Activated CD8-positive, alpha-beta memory T cell treated with anti-CD3 and anti-CD28 coated beads for 36 hours (primary cell): Measurements from ENCODE around the gene LRRC25. TPM values are rescaled to one million over a fixed set of nuclear protein-coding genes. Genes with fewer than 3 reads are reported as not detected.
"Not testable (repeated sequence)": the region's sequence is repeated elsewhere in the genome, so short reads cannot be mapped to it uniquely, and the experiment has no call there.

Source experiments
- CTCF ChIA-PET: fragments of 350-600 bp; sonication (Branson Sonifier 250); formaldehyde crosslinking; loops from one replicate; lab custom pipeline; 2021; ENCODE audit warnings: antibody characterized with exemption; lab: Charles Lee
- POLR2A ChIA-PET: fragments of 350-600 bp; sonication (Branson Sonifier 250); formaldehyde crosslinking; loops from one replicate; lab custom pipeline; 2021; ENCODE audit warnings: antibody characterized with exemption; lab: Charles Lee
- total RNA-seq, 2 experiments: library from RNA; stranded (reverse); gene quantifications; one replicate each; pipeline ENCODE4 v1.2.3, GENCODE V29; 2021

LRRC25 gene
- total RNA-seq, 2 experiments from 2014 or later, result not detected

DNA sequence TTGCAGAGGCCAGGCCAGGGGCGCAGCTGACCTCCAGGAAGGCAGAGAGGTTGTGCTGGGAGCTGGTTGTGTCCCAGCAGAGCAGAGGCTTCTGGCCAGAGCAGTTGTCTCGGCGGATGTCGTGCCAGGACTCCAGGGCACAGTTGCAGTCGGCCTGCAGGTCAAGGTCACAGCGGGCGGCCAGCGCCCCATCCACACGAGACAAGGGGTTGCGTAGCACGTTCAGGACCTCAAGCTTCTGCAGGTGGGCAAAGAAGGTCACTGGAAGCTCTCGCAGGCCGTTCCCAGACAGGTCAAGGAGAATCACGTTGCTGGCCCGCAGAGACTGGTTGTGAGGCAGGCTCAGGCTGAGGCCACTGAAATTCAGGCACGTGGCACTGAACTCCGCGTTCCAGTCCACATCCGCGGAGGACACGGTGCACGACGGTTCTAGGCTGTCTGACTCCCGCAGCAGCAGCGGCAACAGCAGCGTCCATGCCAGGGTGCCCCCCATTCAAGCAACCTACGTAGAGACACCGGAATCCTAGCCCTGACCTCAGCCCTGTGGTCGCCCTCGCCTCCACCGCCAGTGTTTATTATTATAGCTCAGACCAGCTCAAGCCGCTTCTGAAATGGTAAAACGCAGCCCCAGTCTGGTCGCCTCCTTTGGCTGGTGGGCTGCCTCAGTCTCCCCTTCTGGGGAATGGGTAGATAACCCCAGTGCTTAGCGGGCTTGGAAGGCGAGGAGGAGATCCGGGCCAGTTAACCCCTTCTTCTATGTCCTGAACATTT, 766 bp downstream of the LRRC25 start:
- CTCF ChIA-PET, result interaction anchor here (0.5 to 2.5 kb wide), 5 partner anchors 9 to 440 kb away, joined by 3 to 9 read pairs (median 3); no protein-coding TSS in a partner anchor
- POLR2A ChIA-PET, result no interaction called here

DNA sequence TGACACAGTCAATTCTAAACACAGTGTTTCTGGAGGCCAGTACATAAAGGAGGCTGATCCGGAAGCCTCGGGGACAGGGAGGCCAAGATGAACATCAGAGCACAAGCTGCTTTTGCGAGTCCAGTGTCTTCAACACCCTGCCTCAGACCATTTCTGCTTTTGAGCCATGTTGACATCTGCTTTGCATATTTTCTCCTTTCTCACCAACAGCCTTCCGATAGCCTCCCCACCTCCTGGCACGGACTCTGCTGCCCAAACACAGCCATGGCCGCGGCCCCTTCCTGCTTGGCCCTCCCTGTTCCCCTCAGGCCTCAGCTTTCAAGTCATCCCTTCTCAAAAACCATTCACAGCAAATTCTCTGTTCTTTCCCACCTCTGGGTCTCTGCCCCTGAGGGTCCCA, 3.6 kb downstream of the LRRC25 start:
- ChIA-PET CTCF (no interaction called here), POLR2A (no interaction called here)

DNA sequence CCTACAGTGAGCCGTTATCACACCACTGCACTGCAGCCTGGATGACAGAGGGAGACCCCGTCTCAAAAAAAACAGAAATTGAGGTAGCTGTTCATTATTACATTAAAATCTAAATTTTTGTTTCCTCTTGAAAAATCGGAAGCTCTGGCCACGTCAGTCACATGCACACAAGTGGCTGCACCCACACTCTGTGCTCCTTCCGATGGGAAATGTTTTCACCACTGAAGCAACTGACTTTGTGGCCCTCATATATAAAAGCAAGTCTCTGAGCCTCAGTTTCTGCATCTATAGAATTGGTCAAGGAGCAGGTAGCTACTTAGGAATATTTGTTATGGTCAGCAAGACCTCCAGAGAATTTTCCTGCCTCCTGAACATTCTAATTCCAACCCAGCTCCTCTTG, 4.5 kb downstream of the LRRC25 start:
- POLR2A ChIA-PET, result interaction anchor here (0.7 kb wide), 1 partner anchor 167 kb away, joined by 3 read pairs; no protein-coding TSS in a partner anchor
- CTCF ChIA-PET, result no interaction called here

DNA sequence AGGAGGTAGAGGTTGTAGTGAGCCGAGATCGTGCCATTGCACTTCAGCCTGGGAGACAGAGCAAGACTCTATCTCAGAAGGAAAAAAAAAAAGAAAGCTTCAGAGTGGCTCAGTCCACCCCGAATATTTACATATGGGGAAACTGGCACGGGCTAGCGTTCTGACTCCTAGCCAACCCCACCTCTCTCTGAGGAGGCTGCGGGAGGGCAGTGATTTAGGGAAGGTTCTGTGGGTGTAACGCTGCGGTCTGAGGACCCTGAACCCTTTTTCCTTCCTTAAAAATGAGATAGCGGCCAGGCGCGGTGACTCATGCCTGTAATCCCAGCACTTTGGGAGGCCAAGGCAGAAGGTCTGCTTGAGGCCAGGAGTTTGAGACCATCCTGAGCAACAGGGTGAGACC, 5.0 kb downstream of the LRRC25 start:
- ChIA-PET CTCF (no interaction called here), POLR2A (no interaction called here)

DNA sequence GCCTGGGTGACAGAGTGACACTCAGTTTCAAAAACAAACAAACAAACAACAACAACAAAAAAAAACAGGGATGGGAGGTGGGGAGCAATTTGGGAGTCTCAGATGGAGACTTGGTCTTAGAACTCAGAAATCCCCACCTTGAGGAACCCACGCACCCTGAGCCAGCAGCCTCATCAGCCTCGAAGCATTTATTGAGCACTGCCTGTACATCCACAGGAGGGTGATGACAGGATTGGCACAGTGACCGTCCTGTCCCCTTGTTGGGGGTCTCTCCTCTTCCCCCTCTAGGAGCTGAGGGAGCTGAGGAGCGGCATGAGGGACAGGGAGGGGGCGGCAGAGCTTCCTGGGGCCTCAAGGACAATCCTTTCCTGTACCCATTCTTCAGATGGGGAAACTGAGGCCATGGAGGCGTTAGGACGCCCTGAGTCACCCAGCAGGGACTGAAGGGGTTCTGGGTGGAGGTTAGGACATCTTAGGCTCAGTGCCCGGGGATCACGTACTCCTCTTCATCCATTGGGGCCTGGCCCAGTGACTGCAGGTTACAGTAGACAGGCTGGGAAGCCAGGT, 5.8 kb downstream of the LRRC25 start:
- POLR2A ChIA-PET, result no interaction called here

DNA sequence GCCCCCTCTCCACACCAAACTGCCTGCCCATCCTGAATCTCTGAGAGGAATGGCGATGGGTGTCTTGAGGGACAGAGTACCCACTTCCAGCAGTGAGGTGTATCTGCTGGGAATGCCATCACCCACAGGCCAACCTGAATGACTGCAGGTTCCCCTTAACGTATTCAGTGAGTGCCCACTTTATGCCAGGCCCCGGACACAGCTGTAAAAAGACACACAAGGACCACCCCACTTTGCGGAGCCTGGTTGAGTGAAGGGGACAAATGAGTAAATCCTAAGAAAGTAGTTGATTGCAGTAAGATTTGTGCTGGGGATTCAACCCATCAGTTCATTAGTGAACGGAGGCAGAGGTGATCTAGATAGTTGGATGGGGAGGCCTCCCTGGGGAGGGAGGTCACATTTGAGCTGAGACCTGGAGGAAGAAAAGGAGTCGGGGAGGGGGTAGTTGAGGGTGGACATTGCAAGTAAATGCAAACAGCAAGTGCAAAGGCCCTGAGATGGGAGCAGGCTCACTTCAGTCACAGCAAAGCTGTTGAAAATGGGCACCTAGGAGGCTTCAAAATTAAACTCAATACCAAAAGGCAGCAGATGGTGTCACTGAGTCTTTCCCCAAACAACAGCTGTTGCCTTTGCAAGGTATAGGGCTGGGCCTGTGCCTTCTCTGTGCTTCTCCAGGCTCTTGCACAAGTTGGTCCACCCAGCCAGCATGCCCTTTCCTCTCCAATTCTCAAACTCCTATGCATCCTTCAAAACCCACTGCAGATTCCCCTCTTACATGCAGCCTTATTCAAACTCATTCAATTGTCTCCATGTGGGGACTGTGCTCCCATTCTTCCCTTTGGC, 7.1 kb downstream of the LRRC25 start:
- CTCF ChIA-PET, result interaction anchor here (0.8 to 6.8 kb wide), 7 partner anchors 23 to 138 kb away, joined by 3 to 107 read pairs (median 3); partner anchors contain the start of gene SSBP4
- POLR2A ChIA-PET, result interaction anchor here (0.6 kb wide), 1 partner anchor 26 kb away, joined by 3 read pairs; no protein-coding TSS in a partner anchor

More for the DNA sequence above, 5.8 kb downstream of the LRRC25 start:
- CTCF ChIA-PET, result interaction anchor here (1.2 to 6.8 kb wide), 2 partner anchors 22 to 29 kb away, joined by 3 to 107 read pairs; no protein-coding TSS in a partner anchor

DNA sequence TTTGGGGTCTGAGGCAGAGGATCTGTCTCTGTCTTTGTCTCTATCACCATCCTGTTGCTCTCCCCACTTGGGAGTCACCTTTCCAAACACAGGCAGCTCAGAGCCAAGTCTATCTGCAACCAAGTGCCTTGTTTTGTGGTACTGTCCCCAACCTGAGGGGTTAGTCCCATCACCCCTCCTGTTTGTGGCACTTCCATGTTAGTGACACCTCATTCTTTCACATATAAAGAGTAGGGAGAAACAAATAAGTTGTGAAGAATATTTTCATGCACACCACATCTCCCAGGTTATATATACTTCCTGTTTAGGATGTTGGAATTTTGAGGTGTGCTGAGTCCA, 7.7 kb downstream of the LRRC25 start:
- ChIA-PET POLR2A (no interaction called here), CTCF (interaction anchor here (0.9 to 6.8 kb wide), 5 partner anchors 16 to 138 kb away, joined by 3 to 107 read pairs (median 7); partner anchors contain the start of gene SSBP4)

DNA sequence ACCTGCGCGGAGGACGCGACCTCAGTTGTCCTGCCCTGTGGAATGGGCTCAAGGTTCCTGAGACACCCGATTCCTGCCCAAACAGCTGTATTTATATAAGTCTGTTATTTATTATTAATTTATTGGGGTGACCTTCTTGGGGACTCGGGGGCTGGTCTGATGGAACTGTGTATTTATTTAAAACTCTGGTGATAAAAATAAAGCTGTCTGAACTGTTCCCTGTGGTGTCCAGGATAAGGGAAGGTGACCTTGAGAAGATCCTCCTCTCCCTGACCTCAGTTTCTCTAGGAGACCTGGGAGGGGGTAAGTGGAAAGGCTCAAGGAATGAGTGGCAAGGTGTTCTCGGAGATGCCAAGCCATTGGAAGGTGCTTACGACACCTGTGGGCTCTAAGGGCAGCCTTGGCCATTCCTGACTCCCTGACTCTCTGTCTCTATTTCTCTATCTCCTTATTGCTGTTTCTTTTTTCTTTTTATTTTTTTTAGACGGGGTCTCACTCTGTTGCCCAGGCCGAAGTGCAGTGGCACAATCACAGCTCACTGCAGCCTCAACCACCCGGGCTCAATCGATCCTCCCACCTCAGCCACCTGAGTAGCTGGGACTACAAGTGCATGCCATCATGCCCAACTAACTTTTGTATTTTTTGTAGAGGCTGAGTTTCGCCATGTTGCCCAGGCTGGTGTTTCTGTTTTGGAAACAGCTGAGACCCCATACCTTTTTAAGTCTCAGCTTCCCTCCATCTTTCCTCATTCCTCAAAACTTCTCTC, 8.3 kb downstream of the LRRC25 start:
- ChIA-PET POLR2A (interaction anchor here (1.3 kb wide), 1 partner anchor 30 kb away, joined by 3 read pairs; the partner anchor contains the start of gene SSBP4), CTCF (interaction anchor here (0.6 to 6.8 kb wide), 17 partner anchors 12 to 456 kb away, joined by 3 to 107 read pairs (median 5); partner anchors contain the start of genes CCDC124, PDE4C, PGPEP1 and RAB3A)

DNA sequence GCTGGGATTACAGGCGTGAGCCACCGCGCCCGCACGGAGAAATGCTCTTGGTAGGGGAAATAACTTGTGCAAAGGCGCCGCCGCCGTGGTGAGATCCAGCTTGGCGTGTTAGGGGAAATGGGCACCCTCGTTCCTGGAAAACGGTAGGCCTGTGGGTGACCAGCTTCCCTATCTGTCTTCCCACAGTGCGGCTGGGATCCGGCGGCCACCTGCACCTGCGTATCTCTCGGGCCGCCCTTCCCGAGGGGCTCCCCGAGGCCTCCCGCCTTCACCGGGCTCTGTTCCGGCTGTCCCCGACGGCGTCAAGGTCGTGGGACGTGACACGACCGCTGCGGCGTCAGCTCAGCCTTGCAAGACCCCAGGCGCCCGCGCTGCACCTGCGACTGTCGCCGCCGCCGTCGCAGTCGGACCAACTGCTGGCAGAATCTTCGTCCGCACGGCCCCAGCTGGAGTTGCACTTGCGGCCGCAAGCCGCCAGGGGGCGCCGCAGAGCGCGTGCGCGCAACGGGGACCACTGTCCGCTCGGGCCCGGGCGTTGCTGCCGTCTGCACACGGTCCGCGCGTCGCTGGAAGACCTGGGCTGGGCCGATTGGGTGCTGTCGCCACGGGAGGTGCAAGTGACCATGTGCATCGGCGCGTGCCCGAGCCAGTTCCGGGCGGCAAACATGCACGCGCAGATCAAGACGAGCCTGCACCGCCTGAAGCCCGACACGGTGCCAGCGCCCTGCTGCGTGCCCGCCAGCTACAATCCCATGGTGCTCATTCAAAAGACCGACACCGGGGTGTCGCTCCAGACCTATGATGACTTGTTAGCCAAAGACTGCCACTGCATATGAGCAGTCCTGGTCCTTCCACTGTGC, 9.1 kb downstream of the LRRC25 start:
- CTCF ChIA-PET, result interaction anchor here (0.5 to 6.8 kb wide), 32 partner anchors 9 to 456 kb away, joined by 3 to 107 read pairs (median 4); partner anchors contain the start of genes CCDC124, PDE4C, PGPEP1 and RAB3A

DNA sequence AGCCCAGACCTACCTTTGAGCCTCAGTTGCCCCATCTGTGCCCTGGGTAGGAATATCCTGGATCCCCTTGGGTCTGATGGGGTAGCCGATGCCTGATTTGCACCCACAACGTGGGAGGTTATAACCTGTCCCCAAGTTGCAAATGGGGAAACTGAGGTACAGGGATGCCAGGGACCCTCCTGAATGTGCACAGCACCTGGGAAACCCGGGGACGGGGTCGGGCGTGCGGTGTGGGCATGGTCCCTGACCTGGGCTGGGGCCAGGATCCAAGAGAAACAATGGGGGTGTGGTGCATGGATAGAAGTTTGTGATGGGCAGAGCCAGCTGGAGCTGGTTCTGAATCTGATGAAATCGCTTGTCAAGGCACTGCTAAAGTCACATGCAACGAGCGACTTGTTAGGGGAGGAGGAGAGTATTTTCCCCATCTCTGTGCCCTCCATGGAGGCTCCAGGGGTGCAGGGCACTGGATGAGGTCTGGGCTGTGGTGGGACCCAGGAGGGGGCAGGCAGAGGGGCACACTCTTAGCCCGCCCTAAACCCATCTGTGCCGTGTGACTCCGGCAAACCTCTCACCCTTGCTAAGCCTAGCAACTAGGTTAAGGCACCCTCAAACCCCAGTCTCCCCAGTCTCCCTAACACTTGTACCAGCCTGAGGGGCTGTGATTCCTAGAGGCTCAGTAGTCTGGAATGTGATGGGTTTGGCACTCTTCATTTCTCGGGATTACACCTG, 10.7 kb downstream of the LRRC25 start:
- POLR2A ChIA-PET, result no interaction called here
- CTCF ChIA-PET, result interaction anchor here (1.0 to 6.8 kb wide), 2 partner anchors 27 to 37 kb away, joined by 3 to 107 read pairs; no protein-coding TSS in a partner anchor

More for the DNA sequence above, 9.1 kb downstream of the LRRC25 start:
- POLR2A ChIA-PET, result interaction anchor here (0.6 to 1.3 kb wide), 2 partner anchors 12 to 31 kb away, joined by 3 to 5 read pairs; partner anchors contain the start of gene SSBP4

DNA sequence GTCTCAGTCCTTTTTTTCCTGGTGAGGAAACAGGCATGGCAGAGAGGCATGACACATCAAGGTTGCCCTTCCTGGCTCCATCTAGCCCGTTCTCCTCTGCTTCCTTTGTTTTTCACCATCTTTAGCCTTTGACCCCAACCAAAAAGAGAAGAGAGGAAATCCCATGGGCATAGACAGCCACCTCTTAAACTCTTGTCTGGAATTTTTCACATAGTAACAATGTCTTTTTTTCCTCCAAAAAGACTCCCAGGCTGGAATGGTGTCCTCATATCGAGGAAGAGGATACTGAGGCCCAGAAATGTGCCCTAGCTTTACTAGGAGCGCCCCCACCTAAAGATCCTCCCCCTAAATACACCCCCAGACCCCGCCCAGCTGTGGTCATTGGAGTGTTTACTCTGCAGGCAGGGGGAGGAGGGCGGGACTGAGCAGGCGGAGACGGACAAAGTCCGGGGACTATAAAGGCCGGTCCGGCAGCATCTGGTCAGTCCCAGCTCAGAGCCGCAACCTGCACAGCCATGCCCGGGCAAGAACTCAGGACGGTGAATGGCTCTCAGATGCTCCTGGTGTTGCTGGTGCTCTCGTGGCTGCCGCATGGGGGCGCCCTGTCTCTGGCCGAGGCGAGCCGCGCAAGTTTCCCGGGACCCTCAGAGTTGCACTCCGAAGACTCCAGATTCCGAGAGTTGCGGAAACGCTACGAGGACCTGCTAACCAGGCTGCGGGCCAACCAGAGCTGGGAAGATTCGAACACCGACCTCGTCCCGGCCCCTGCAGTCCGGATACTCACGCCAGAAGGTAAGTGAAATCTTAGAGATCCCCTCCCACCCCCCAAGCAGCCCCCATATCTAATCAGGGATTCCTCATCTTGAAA, 11.5 kb downstream of the LRRC25 start, which contains the start of gene GDF15:
GDF15 (plus strand) TSS at position 484 of the 868 bp plus-strand sequence; CDS start at position 516, 32 bp downstream.
- ChIA-PET CTCF (interaction anchor here (0.5 to 6.8 kb wide), 6 partner anchors 12 to 71 kb away, joined by 3 to 107 read pairs (median 3); partner anchors contain the start of gene LRRC25), POLR2A (no interaction called here)

DNA sequence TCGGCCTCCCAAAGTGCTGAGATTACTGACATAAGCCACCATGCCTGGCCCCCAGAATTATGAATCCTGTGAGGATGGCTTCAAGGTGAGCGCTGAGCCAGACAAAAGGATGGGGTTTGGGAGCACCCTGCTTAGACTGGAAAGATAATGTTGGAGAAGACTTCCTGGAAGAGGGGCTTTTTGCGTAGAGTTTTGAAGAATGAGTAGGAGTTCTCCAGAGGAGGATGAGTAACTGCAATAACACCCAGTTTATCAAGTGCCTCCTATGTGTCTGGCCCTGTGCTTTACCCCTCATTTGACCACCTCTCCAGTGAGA, 12.1 kb downstream of the LRRC25 start:
- ChIA-PET CTCF (interaction anchor here (0.5 to 6.8 kb wide), 5 partner anchors 13 to 72 kb away, joined by 3 to 107 read pairs (median 3); partner anchors contain the start of gene LRRC25), POLR2A (no interaction called here)

DNA sequence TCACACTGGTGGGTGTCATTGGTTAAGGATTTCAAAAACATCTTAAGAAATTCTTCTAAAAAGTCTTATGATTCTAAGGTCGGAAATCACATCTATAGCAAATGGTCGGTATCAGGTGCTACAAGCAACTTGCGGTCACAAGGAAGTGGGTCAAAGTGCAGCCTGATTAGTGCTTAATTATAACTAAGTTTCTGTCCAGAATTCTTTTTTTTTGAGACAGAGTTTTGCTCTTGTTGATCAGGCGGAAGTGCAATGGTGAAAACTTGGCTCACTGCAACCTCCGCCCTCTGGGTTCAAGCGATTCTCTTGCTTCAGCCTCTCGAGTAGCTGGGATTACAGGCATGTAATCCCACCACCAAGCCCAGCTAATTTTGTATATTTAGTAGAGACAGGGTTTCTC, 12.6 kb downstream of the LRRC25 start:
- POLR2A ChIA-PET, result no interaction called here
- CTCF ChIA-PET, result no interaction called here

DNA sequence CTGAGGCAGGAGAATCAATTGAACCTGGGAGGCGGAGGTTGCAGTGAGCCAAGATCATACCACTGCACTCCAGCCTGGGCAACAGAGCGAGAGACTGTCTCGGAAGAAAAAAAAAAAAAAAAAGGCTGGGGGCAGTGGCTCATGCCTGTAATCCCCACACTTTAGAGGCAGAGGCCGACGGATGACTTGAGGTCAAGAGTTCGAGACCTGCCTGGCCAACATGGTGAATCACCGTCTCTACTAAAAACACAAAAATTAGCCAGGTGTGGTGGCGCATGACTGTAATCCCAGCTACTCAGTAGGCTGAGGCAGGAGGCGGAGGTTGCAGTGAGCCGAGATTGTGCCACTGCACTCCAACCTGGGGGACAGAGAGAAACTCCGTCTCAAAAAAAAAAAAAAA, 13.8 kb downstream of the LRRC25 start:
- POLR2A ChIA-PET, result not testable (repeated sequence)
- CTCF ChIA-PET, result interaction anchor here (0.8 kb wide), 1 partner anchor 55 kb away, joined by 3 read pairs; no protein-coding TSS in a partner anchor

DNA sequence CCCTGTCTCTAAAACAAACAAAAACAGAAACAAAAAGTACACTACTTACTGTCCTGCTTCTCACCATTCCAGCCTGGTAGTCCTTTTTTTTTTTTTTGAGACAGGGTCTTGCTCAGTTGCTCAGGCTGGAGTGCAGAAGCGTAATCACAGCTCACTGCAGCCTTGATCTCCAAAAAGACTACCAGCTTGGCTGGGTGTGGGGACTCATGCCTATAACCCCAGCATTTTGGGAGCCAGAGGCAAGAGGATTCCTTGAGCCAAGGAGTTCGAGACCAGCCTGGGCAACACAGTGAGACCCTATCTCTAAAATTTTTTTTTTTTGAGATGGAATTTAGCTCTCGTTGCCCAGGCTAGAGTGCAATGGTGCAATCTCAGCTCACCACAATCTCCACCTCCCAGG, 16.6 kb downstream of the LRRC25 start:
- ChIA-PET POLR2A (no interaction called here), CTCF (interaction anchor here (0.7 kb wide), 1 partner anchor 367 kb away, joined by 3 read pairs; no protein-coding TSS in a partner anchor)
